HG03571 (cell line): ENCODE measurements around the gene KLHL21.
"Not testable (repeated sequence)": the region's sequence is repeated elsewhere in the genome, so short reads cannot be mapped to it uniquely, and the experiment has no call there.

ENCODE experiments used
- ATAC-seq: cut with Tn5 transposase; IDR thresholded peaks from one replicate; pipeline ENCODE4 v1.9.1; 2021; ENCODE audit not compliant: unreplicated experiment

The KLHL21 gene

DNA sequence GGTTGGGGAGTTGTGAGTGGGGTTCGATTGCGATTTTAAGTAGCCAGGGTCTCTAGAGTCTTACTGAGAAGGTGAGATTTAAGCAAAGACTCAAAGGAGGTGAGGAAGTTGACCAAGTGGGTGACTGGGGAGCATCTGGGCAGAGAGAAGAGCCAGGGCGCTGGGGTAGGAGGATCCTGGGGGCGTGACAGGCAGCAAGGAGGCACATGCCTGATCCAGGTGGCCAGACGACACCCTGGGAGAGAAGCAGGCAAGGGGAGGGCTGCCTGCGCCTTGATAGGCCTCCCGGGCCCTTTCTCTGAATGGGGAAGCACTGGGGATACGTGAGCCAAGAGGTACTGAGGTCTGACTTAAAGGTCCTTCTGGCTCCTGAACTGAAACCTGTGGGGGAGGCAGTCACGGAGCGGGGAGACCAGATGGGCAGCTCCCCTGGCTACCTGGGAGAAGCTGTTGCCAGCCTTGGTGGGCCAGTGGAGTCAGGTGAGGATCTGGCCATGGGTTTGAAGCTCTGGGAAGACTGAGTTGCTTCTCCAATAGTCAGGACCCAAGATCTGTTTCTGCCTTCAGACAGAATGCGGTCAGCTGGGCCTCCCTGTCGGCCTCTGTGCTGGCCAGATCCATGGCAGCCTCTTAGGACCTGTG, 17.5 kb downstream of the KLHL21 start:
- ATAC-seq = no peak

DNA sequence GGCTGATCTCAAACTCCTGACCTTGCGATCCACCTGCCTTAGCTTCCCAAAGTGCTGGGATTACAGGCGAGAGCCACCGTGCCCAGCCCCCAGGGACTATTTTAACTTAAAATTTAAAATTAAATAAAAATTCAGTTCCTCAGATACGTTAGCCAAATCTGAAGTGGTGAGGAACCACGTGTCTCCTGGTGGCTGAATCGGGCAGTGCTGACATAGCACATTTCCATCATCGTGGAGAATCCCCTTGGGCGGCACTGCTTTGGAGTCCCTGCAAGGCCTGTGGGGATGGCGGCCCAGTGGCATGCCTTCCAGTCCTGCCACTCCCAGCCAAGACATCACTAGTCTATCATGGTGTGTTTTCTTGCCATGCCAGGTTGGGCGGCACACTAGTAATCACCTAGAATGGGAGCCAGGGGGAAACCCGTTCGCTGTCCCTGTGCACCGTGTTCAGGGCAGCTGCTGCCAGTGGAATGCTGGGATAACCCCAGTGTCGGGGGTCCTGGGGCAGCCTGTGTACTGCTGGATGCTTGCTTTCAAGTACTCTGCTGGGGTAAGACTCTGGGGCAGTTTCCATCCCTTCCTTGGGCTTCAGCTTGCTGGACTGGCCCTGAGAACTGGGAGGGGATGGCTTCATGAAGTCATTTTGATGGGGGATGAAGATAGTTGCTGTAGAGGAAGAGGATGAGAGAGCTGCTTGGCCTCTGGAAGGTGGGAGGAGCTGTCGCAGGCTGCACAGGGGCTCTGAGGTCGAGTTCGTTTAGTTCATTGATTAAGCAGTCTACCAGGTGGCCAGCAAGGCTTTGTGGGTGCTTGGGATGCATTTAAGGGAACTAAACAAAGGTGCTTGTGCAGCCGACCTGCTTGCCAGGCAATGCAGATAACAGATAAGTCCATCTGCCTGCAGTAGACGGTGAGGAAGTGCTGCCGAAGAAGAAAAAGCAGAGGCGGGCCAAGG, 18.3 kb downstream of the KLHL21 start:
- ATAC-seq = no peak

DNA sequence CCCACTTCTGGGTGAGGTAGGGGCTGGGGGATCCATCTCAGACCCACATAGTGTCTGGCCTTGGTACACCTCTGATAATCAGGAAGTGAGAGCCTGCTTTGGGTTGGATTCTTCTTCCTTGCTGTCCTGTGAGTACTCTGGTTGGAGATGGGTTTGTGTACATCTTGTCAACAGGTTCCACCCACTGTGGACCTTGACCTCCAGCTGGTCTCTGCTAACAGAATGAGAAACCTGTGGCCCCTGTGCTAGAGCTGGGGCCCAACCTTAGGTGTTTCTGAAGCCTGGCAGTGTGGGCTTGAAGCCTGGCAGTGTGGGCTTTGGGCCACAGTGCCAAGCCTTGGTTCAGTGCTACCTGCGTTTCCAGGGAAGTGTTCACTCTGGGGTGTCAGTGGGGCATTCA, 20.3 kb downstream of the KLHL21 start:
- ATAC-seq = no peak

DNA sequence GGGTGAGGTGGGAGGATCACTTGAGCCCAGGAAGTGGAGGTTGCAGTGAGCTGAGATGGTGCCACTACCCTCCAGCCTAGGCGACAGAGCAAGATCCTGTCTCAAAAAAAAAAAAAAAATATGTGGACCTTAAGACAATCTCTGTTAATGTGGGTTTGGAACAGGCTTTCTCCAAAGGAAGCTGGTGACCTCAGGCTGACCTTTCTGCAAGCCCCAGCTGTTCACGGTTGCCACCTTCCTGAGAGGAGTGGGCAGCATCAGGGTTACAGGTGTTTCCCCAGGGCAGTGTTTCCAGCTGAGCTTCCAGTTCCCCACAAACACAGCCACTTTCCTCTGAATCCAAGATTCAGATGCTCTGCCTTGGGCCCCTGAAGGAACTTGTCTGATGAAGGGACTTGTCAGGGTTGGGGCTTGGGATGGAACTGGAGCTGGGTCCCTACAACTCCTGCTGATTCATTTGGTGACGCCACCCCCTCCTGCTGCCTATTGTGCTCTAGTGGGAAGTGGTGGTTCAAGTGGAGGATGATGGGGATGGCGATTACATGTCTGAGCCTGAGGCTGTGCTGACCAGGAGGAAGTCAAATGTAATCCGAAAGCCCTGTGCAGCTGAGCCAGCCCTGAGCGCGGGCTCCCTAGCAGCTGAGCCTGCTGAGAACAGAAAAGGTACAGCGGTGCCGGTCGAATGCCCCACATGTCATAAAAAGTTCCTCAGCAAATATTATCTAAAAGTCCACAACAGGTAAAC, 20.9 kb downstream of the KLHL21 start:
- no peak for ATAC-seq

DNA sequence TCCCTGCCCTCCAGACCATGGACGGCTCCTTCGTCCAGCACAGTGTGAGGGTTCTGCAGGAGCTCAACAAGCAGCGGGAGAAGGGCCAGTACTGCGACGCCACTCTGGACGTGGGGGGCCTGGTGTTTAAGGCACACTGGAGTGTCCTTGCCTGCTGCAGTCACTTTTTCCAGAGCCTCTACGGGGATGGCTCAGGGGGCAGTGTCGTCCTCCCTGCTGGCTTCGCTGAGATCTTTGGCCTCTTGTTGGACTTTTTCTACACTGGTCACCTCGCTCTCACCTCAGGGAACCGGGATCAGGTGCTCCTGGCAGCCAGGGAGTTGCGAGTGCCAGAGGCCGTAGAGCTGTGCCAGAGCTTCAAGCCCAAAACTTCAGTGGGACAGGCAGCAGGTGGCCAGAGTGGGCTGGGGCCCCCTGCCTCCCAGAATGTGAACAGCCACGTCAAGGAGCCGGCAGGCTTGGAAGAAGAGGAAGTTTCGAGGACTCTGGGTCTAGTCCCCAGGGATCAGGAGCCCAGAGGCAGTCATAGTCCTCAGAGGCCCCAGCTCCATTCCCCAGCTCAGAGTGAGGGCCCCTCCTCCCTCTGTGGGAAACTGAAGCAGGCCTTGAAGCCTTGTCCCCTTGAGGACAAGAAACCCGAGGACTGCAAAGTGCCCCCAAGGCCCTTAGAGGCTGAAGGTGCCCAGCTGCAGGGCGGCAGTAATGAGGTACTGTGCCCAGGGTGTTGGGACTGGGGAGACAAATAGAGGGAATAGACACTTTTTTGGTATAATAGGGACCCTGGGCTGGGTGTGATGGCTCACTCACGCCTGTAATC, 21.9 kb downstream of the KLHL21 start:
- no peak for ATAC-seq

DNA sequence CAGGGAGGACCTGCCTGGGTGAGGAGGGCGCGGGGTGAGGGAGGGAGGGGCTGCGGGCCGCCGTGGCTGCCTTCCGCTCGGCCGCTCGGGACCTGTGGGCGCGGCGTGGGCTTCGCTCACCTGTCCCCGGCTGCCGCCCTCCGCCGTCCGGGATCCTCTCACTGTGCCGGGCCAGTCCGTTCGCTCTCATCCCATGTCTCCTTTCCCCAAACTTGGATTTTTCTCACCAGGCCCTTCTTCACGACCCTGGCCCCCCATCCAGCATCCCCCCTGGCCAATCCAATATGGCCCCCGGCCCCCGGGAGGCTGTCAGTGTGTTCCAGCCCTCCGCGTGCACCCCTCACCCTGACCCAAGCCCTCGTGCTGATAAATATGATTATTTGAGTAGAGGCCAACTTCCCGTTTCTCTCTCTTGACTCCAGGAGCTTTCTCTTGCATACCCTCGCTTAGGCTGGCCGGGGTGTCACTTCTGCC, 22.5 kb downstream of the KLHL21 start:
- no peak for ATAC-seq

DNA sequence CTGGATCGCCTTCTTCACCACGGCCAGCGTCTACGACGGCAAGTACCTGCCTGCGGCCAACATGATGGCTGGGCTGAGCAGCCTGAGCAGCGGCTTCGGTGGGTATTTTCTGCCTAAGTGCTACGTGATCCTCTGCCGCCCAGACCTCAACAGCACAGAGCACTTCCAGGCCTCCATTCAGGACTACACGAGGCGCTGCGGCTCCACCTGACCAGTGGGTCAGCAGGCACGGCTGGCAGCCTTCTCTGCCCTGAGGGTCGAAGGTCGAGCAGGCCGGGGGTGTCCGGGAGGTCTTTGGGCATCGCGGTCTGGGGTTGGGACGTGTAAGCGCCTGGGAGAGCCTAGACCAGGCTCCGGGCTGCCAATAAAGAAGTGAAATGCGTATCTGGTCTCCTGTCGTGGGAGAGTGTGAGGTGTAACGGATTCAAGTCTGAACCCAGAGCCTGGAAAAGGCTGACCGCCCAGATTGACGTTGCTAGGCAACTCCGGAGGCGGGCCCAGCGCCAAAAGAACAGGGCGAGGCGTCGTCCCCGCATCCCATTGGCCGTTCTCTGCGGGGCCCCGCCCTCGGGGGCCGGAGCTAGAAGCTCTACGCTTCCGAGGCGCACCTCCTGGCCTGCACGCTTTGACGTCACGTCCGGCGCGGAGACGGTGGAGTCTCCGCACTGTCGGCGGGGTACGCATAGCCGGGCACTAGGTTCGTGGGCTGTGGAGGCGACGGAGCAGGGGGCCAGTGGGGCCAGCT, 23.1 kb downstream of the KLHL21 start, which contains the start of gene ZBTB48:
Gene ZBTB48, plus strand, starts transcription at position 621 of the 745 bp plus-strand sequence. CDS start 616 bp downstream, outside the sequence.
- ATAC-seq = peak; percentile 94

DNA sequence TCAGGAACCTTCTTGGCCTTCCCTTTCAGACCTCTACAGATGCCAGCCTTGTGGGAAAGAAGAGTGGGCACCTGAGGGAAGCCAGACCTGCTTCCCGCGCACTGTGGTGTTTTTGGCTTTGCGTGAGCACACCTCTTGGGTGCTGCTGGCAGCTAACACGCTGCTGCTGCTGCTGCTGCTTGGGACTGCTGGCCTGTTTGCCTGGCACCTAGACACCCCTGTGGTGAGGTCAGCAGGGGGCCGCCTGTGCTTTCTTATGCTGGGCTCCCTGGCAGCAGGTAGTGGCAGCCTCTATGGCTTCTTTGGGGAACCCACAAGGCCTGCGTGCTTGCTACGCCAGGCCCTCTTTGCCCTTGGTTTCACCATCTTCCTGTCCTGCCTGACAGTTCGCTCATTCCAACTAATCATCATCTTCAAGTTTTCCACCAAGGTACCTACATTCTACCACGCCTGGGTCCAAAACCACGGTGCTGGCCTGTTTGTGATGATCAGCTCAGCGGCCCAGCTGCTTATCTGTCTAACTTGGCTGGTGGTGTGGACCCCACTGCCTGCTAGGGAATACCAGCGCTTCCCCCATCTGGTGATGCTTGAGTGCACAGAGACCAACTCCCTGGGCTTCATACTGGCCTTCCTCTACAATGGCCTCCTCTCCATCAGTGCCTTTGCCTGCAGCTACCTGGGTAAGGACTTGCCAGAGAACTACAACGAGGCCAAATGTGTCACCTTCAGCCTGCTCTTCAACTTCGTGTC, 23.9 kb downstream of the KLHL21 start:
- ATAC-seq = no peak

DNA sequence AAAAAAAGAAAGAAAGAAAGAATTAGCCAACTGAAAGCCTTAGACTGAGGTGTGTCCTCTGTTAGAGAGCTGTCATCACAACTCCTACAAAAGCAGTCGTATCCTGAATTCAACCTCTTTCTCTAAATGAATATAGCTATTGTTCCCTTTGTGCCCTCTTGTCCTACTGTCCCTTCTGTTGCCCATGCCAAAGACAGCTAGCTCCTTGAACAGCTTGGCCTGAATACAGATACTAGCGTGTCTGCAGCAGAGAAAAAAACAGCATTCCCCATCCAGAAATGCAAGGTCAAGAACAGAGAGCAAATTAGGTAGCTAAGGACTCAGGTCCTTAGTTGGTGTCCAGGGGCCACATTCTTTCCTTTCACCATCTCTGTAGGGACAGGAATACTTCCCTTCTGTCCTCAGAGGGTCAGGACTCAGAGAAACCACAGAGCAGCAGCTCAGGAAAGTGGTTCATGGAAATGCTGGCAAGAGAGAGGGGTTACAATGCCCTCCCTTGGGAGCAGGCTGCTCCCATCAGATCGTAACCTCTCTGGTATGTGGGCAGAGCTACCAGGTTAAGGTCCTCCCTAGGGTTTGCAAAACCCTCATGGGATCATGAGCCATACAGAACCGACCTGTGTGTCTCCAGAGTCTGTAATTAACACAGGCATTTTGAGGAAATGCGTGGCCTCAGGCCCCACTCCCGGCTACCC, 24.7 kb downstream of the KLHL21 start:
- ATAC-seq = no peak

DNA sequence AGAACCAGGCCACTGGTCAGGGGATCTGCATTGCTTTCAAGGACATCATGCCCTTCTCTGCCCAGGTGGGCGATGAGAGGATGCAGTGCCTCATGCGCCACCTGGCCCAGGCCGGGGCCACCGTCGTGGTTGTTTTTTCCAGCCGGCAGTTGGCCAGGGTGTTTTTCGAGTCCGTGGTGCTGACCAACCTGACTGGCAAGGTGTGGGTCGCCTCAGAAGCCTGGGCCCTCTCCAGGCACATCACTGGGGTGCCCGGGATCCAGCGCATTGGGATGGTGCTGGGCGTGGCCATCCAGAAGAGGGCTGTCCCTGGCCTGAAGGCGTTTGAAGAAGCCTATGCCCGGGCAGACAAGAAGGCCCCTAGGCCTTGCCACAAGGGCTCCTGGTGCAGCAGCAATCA, 27.9 kb downstream of the KLHL21 start:
- ATAC-seq = no peak

DNA sequence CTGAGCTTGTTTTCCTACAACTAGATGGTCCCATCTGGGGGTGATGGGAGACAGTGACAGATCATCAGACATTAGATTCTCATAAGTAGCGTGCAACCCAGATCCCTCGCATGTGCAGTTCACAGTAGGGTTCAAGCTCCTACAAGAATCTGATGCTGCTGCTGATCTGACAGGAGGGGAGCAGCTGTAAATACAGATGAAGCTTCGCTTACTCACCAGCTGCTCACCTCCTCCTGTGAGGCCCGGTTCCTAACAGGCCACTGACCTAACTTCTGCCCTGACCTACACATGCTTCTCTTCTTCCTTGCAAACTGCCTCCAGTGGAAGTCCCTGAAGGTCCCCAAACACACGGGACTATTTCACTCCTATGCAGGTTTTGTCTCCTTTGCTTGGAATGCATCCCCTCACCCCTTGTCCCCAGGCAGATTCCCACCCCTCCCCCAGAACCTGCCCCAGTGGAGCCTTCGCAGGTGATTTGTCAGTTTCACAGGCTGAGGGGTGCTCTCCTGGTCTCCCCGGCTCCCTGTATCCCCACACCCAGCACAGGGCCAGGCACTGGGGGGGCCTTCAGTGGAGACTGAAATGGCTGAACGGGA, 28.5 kb downstream of the KLHL21 start:
- ATAC-seq = no peak

DNA sequence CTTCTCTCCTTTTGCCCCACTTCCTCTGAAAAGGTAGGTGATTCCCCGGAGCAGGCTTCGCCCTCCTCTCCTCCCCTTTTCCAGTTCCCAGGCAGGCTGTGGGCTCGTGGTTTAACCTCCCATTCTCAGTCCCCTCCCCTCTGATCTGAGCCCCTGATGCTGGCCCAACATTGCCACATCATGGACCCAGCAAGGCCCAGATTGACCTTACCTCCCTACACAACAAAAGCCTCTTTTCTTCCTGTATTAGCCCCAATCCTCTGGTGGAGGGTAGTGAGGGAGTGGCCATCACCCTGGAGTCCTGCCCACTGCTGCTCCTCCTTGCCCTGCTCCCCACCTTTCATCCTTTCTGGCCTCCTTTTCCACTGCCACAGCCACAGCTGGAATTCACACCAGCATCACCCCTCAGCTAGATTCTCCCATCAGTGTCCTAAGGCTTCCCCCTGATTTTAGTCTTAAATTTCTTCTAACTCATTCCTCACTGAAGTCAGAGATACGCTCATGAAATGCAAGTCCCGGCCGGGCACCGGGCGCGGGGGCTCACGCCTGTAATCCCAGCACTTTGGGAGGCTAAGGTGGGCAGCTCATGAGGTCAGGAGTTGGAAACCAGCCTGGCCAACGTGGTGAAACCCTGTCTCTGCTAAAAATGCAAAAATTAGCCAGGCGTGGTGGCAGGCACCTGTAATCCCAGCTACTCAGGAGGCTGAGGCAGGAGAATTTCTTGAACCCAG, 29.9 kb downstream of the KLHL21 start:
- ATAC-seq = no peak

DNA sequence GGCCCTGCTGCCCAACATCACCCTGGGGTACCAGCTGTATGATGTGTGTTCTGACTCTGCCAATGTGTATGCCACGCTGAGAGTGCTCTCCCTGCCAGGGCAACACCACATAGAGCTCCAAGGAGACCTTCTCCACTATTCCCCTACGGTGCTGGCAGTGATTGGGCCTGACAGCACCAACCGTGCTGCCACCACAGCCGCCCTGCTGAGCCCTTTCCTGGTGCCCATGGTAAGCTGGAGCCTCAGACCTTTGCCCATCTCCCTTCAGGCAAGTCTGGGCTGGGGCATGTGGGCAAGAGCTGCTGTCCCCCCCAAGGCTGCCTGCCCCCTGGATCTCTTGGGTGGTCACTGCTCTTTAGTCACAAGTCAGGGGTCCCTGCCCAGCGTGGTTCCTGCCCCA, 31.7 kb downstream of the KLHL21 start:
- no peak for ATAC-seq

DNA sequence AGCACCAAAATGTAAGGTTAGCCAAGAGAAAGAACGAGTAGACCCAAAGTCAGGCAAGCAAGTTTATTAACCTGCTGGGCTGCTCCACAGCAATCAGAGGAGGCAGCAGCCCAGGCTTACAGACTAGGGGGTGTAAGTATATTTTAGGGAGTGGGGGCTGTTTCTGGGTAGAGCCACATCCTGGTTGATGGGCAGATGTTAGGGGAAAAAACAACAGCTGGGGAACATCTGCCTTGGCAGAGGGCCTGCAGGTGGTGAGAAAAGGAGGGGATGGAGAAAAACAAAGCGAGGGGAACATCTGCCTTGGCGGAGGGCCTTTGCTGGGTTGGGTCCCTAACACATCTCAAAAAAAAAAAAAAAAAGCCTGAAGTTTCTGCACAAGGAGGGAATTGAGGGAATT, 32.6 kb downstream of the KLHL21 start:
- ATAC-seq = no peak

DNA sequence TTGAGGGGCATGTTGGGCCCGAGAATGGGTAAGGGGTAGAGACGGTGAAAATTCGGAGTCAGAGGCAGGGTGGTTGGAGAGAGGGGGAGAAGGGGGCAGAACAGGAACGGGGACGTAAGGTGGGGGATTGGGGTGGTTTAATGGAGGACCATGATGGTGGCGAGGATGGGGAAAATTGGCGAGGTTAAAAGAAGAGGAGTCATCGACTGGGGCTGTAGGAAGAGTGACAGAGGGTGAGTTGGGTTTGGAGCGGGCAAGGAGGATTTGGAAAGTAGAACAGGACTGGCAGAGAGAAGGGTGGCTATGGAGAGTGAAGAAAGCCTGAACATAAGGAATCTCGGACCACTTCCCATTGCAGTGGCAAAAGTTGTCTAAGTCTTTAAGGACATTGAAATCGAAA, 33.6 kb downstream of the KLHL21 start:
- no peak for ATAC-seq

DNA sequence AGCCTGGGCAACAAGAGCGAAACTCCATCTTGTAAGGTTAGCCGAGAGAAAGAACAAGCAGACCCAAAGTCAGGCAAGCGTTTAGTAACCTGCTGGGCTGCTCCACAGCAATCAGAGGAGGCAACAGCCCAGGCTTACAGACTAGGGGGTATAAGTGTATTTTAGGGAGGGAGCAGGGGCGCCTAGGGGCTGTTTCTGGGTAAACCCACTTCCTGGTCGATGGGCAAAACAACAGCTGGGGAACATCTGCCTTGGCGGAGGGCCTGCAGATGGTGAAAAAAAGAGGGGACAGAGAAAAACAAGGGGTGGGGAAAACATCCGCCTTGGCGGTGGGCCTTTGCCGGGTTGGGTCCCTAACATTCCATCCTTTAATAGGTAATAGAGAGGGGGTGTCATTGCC, 42.4 kb downstream of the KLHL21 start:
- ATAC-seq = no peak

DNA sequence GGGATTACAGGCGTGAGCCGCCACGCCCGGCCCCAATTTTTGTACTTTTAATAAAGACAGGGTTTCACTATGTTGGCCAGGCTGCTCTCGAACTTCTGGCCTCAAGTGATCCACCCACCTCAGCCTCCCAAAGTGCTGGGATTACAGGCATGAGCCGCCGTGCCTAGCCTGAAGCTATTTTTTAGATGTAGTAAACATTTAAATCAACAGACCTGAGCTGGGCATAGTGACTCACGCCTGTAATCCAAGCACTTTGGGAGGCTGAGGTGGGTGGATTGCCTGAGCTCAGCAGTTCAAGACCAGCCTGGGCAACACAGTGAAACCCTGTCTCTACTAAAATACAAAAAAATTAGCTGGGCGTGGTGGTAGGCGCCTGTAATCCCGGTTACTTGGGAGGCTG, 43.5 kb downstream of the KLHL21 start:
- ATAC-seq = not testable (repeated sequence)

DNA sequence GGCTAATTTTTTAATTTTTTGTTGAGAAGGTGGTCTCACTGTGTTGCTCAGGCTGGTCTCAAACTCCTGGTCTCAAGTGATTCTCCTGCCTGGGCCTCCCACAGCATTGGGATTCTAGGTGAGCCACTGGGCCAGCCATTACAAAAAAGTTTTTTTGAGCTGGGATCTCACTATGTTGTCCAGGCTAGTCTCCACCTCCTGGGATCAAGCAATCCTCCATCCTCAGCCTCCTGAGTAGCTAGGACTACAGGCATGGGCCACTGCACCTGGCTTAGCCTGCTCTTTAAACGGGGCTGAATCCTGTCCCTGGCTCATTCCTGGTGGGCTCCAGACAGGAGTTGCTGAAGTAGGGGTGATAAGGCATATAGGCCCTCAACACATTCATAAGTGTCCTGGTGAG, 45.1 kb downstream of the KLHL21 start:
- no peak for ATAC-seq
